SK-N-SH (cell line): ENCODE results near the gene VAMP5. TPM values are rescaled to one million over a fixed set of nuclear protein-coding genes. Genes with fewer than 3 reads are reported as not detected.

ENCODE experiments used
- CTCF ChIA-PET: fragments of 300-600, 350-600 bp; formaldehyde crosslinking; extraction: SDS; loops from one replicate; lab custom pipeline; 2021; lab: Yijun Ruan, JAX
- POLR2A ChIA-PET: fragments of 350-600 bp; sonication (Branson Sonifier 250); formaldehyde crosslinking; extraction: SDS; loops from one replicate; lab custom pipeline; 2020; ENCODE audit warnings: antibody characterized with exemption, inconsistent platforms; lab: Yijun Ruan, JAX
- DNase-seq: peaks from one replicate; pipeline ENCODE4 v3.0.0; 2012
- H2AFZ ChIP-seq: fragments of 200-600 bp; sonication (generic); 2 replicates; pipeline ENCODE4 v1.8.1; 2016; ENCODE audit warnings: antibody characterized with exemption, mild to moderate bottlenecking, low read depth
- H3F3A ChIP-seq: fragments of 200-600 bp; sonication (generic); replicated peaks from 2 replicates; pipeline ENCODE3; 2016; ENCODE audit warnings: antibody characterized with exemption, mild to moderate bottlenecking; ENCODE audit not compliant: insufficient read depth
- H3K27ac ChIP-seq, 2 experiments: fragments of 200-500 bp in 1 of 2; fragments of 200-600 bp in 1 of 2; sonication (Bioruptor generic) in 1 of 2; sonication (generic), shearing (Covaris generic) in 1 of 2; 2 replicates each; pipeline versions ENCODE4 v1.5.1 to v1.6.1; 2014 to 2016; ENCODE audit warnings: low read depth in 2 of 2, inconsistent platforms in 1 of 2, low read length in 1 of 2, mild to moderate bottlenecking in 1 of 2, mixed read lengths in 1 of 2
- H3K27me3 ChIP-seq: fragments of 200-600 bp; sonication (generic), shearing (Covaris generic); 2 replicates; pipeline ENCODE4 v1.6.1; 2016; ENCODE audit warnings: mixed run types; ENCODE audit not compliant: insufficient read depth
- H3K36me3 ChIP-seq, 2 experiments: fragments of 200-500 bp in 1 of 2; fragments of 200-600 bp in 1 of 2; sonication (Bioruptor generic) in 1 of 2; sonication (generic) in 1 of 2; replicated peaks in 1 of 2; 2 replicates each; pipeline versions ENCODE3 to v1.5.1; 2014 to 2016; ENCODE audit warnings: low read length in 1 of 2, mild to moderate bottlenecking in 1 of 2; ENCODE audit not compliant: insufficient read depth in 2 of 2, control insufficient read depth in 1 of 2
- H3K4me1 ChIP-seq, 2 experiments: fragments of 200-500 bp in 1 of 2; fragments of 200-600 bp in 1 of 2; sonication (Bioruptor generic) in 1 of 2; sonication (generic), shearing (Covaris generic) in 1 of 2; 2 replicates each; pipeline versions ENCODE4 v1.5.1 to v1.6.1; 2014 to 2016; ENCODE audit warnings: low read depth in 1 of 2, low read length in 1 of 2, mixed run types in 1 of 2; ENCODE audit not compliant: insufficient read depth in 2 of 2, control insufficient read depth in 1 of 2
- H3K4me2 ChIP-seq: fragments of 200-600 bp; sonication (generic), shearing (Covaris generic); 2 replicates; pipeline ENCODE4 v1.6.1; 2017; ENCODE audit warnings: mixed run types
- H3K4me3 ChIP-seq, 2 experiments: fragments of 200-500 bp in 1 of 2; fragments of 200-600 bp in 1 of 2; sonication (Bioruptor generic) in 1 of 2; sonication (generic), shearing (Covaris generic) in 1 of 2; 2 replicates each; pipeline versions ENCODE4 v1.5.1 to v1.8.1; 2014 to 2016; ENCODE audit warnings: low read depth in 2 of 2, inconsistent platforms in 1 of 2, low read length in 1 of 2, mild to moderate bottlenecking in 1 of 2, mixed read lengths in 1 of 2, moderate library complexity in 1 of 2
- H3K79me2 ChIP-seq: fragments of 200-600 bp; sonication (generic); 2 replicates; pipeline ENCODE4 v1.8.1; 2017; ENCODE audit warnings: mild to moderate bottlenecking; ENCODE audit not compliant: insufficient read depth
- H3K9ac ChIP-seq: fragments of 200-600 bp; sonication (generic); 2 replicates; pipeline ENCODE4 v1.6.1; 2017; ENCODE audit warnings: mixed run types
- H3K9me2 ChIP-seq: fragments of 200-600 bp; sonication (generic); 2 replicates; pipeline ENCODE4 v1.6.1; 2017; ENCODE audit warnings: mixed run types
- H3K9me3 ChIP-seq: fragments of 200-600 bp; sonication (generic); 2 replicates; pipeline ENCODE4 v1.6.1; 2017; ENCODE audit warnings: mixed run types, mild to moderate bottlenecking, moderate library complexity
- H4K20me1 ChIP-seq: fragments of 200-600 bp; sonication (generic); 2 replicates; pipeline ENCODE4 v1.6.1; 2017; ENCODE audit warnings: mild to moderate bottlenecking, mixed run types; ENCODE audit not compliant: insufficient read depth
- CTCF ChIP-seq: fragments of 200-600 bp; sonication (generic); IDR thresholded peaks from 2 replicates; pipeline ENCODE4 v1.6.1; 2017; ENCODE audit warnings: antibody characterized with exemption, mild to moderate bottlenecking, moderate library complexity
- ELF1 ChIP-seq: IDR thresholded peaks from 2 replicates; pipeline ENCODE4 v1.4.0; 2012
- FOSL2 ChIP-seq: IDR thresholded peaks from 2 replicates; pipeline ENCODE4 v1.4.0; 2012; ENCODE audit warnings: low read depth, mild to moderate bottlenecking, moderate library complexity, borderline replicate concordance
- FOXM1 ChIP-seq: IDR thresholded peaks from 2 replicates; pipeline ENCODE4 v1.4.0; 2012; ENCODE audit warnings: low read depth, mild to moderate bottlenecking
- GABPA ChIP-seq: IDR thresholded peaks from 2 replicates; pipeline ENCODE4 v1.4.0; 2012; ENCODE audit warnings: low read depth, mild to moderate bottlenecking
- MAX ChIP-seq: IDR thresholded peaks from 2 replicates; pipeline ENCODE4 v1.4.0; 2012; ENCODE audit warnings: low read depth
- MXI1 ChIP-seq: IDR thresholded peaks from 2 replicates; pipeline ENCODE4 v1.6.1; 2012; ENCODE audit warnings: mild to moderate bottlenecking, low read depth, low read length, improper control_type of control experiment
- NFIC ChIP-seq: IDR thresholded peaks from 2 replicates; pipeline ENCODE4 v1.4.0; 2012; ENCODE audit warnings: borderline replicate concordance
- NRF1 ChIP-seq: IDR thresholded peaks from 2 replicates; pipeline ENCODE4 v1.6.1; 2012; ENCODE audit warnings: low read depth, mild to moderate bottlenecking, low read length
- POLR2AphosphoS5 ChIP-seq: IDR thresholded peaks from 2 replicates; pipeline ENCODE4 v1.6.1; 2012; ENCODE audit warnings: low read depth, low read length
- RCOR1 ChIP-seq: fragments of 150-350 bp; IDR thresholded peaks from 2 replicates; pipeline ENCODE4 v1.6.1; 2017; ENCODE audit warnings: antibody characterized with exemption, low read length
- REST ChIP-seq: IDR thresholded peaks from 2 replicates; pipeline ENCODE4 v1.6.1; 2012; ENCODE audit warnings: mild to moderate bottlenecking, low read depth, low read length, moderate library complexity
- RFX5 ChIP-seq: IDR thresholded peaks from 2 replicates; pipeline ENCODE4 v1.6.1; 2012; ENCODE audit warnings: mild to moderate bottlenecking, improper control_type of control experiment, low read length
- RXRA ChIP-seq: IDR thresholded peaks from 2 replicates; pipeline ENCODE4 v1.4.0; 2012; ENCODE audit warnings: low read depth, mild to moderate bottlenecking, borderline replicate concordance
- SIN3A ChIP-seq: IDR thresholded peaks from 2 replicates; pipeline ENCODE4 v1.6.1; 2012; ENCODE audit warnings: low read depth, mild to moderate bottlenecking, low read length, moderate library complexity, borderline replicate concordance
- SMC3 ChIP-seq: IDR thresholded peaks from 2 replicates; pipeline ENCODE4 v1.6.1; 2012; ENCODE audit warnings: low read depth, low read length, improper control_type of control experiment
- TAF1 ChIP-seq: IDR thresholded peaks from 2 replicates; pipeline ENCODE4 v1.6.1; 2012; ENCODE audit warnings: low read depth, mild to moderate bottlenecking, low read length, moderate library complexity, borderline replicate concordance
- USF1 ChIP-seq: IDR thresholded peaks from 2 replicates; pipeline ENCODE4 v1.4.0; 2012; ENCODE audit warnings: low read depth, borderline replicate concordance
- USF2 ChIP-seq: fragments of 150-350 bp; IDR thresholded peaks from 2 replicates; pipeline ENCODE4 v1.6.1; 2017; ENCODE audit warnings: antibody characterized with exemption, low read length, low read depth, borderline replicate concordance
- YY1 ChIP-seq: IDR thresholded peaks from 2 replicates; pipeline ENCODE4 v1.4.0; 2012; ENCODE audit warnings: low read depth, mild to moderate bottlenecking
- WGBS: methylation state at CpG from one replicate; pipeline ENCODE4 v1.1.6; 2017; ENCODE audit warnings: low lambda C conversion rate; 5-methylcytosine and 5-hydroxymethylcytosine counted together
- polyA plus RNA-seq, 3 experiments: library from polyadenylated mRNA; depleted of rRNA; stranded (reverse); fragments of >200 nt; gene quantifications; 2 replicates each; pipeline ENCODE4 v1.2.3, GENCODE V29; 2012

Gene VAMP5
- polyA plus RNA-seq, 1 of the 3 experiments (the other 2 are of a cell fraction) = 12.0 TPM

- TF ChIP-seq USF2 (no peak), REST (no peak), CTCF (no peak), POLR2AphosphoS5 (no peak)
Observed at GRCh38 chr2:85599468-85600234, 15.4 kb downstream of the VAMP5 start (continued).

GRCh38 chr2:85600235-85600575, 16.0 kb downstream of the VAMP5 start:
- 75% methylated on average over 3 of the region's 3 CpGs for WGBS
- Histone ChIP-seq H3K9ac (no peak overlapping the region), H3K4me3 (no peak overlapping the region), H2AFZ (no peak overlapping the region), H3K9me3 (no peaks in the 10 kb centered on the region), H3F3A (peaks cover 8% of the 10 kb centered on the region), H3K9me2 (no peaks in the 10 kb centered on the region), H3K36me3 (peaks cover 0 to 28% of the 10 kb centered on the region in 2 experiments), H3K27ac (no peak overlapping the region), H3K79me2 (peaks cover 35% of the 10 kb centered on the region), H4K20me1 (no peaks in the 10 kb centered on the region), H3K4me1 (peaks cover 0 to 26% of the 10 kb centered on the region in 2 experiments; a peak in 2 of 4 replicates), H3K27me3 (no peaks in the 10 kb centered on the region), H3K4me2 (no peak overlapping the region)
- ChIA-PET POLR2A (interaction anchor here (0.5 to 1.2 kb wide), 2 partner anchors 12 to 69 kb away, joined by 3 to 4 read pairs; partner anchors contain the start of gene C2orf68), CTCF (no interaction called here)
- DNase-seq = no peak
- TF ChIP-seq CTCF (no peak), NFIC (no peak), RXRA (no peak), TAF1 (no peak), GABPA (no peak), RFX5 (no peak), POLR2AphosphoS5 (no peak), ELF1 (no peak), YY1 (no peak), FOSL2 (no peak), USF1 (no peak), MAX (no peak), SIN3A (no peak), MXI1 (no peak), NRF1 (no peak), RCOR1 (no peak), SMC3 (no peak), FOXM1 (no peak)
